Body of pancreas (tissue), 4 donors: ENCODE results near the gene BICD1. TPM values are rescaled to one million over a fixed set of nuclear protein-coding genes. Genes with fewer than 3 reads are reported as not detected.
"Not testable (repeated sequence)": the region's sequence is repeated elsewhere in the genome, so short reads cannot be mapped to it uniquely, and the experiment has no call there.

Source experiments
- ATAC-seq: fragments of 150-250 bp; one replicate; pipeline ENCODE4 v1.9.1; 2016
- DNase-seq, 4 donors: peaks; one replicate each; pipeline ENCODE4 v3.0.0-alpha.2; 2019
- H3K27ac ChIP-seq, 4 donors: fragments of 200-600 bp; sonication (generic); 1 replicate in 3 of 4; 2 replicates in 1 of 4; pipeline versions ENCODE4 v1.5.1 to v1.6.1; 2016 to 2019; ENCODE audit warnings: mild to moderate bottlenecking in 1 of 4, mixed read lengths in 1 of 4, moderate library complexity in 1 of 4
- H3K27me3 ChIP-seq, 2 donors: fragments of 200-600 bp; sonication (generic); one replicate each; pipeline ENCODE4 v1.6.0; 2016; ENCODE audit warnings: mild to moderate bottlenecking in 1 of 2
- H3K36me3 ChIP-seq, 2 donors: fragments of 200-600 bp; sonication (generic); replicated peaks in 1 of 2; 2 replicates each; pipeline ENCODE4 v1.5.1; 2016; ENCODE audit warnings: low read depth in 2 of 2; ENCODE audit not compliant: insufficient read depth in 1 of 2
- H3K4me1 ChIP-seq: fragments of 200-600 bp; sonication (generic); one replicate; pipeline ENCODE4 v1.6.0; 2016
- H3K4me3 ChIP-seq, 2 donors: fragments of 200-600 bp; sonication (generic); 1 replicate in 1 of 2; 2 replicates in 1 of 2; pipeline ENCODE4 v1.5.1; 2016 to 2019
- H3K9me3 ChIP-seq, 3 donors: fragments of 200-600 bp; sonication (generic); 1 replicate in 2 of 3; 2 replicates in 1 of 3; pipeline ENCODE4 v1.5.1; 2016
- CTCF ChIP-seq, 7 experiments: fragments of 450-650 bp in 4 of 7; fragments of 200-600 bp in 3 of 7; sonication (generic) in 3 of 7; IDR thresholded peaks; one replicate each; pipeline ENCODE4 v1.5.1; 2016 to 2019; ENCODE audit warnings: antibody characterized with exemption in 7 of 7
- POLR2A ChIP-seq, 3 donors: fragments of 450-650 bp; IDR thresholded peaks; one replicate each; pipeline ENCODE4 v1.6.1; 2016; ENCODE audit warnings: antibody characterized with exemption in 3 of 3, mild to moderate bottlenecking in 2 of 3
- WGBS, 2 donors: methylation state at CpG; one replicate each; pipeline ENCODE4 v1.1.5; 2017; 5-methylcytosine and 5-hydroxymethylcytosine counted together
- intact Hi-C: fragments of 100-400 bp; cut with DNase I; formaldehyde crosslinking; loops from one replicate; pipeline ENCODE4 v1.15.1; 2023
- total RNA-seq, 2 donors: library from RNA; depleted of rRNA; stranded (reverse); fragments of >200 nt; gene quantifications; one replicate each; pipeline ENCODE4 v1.1.0, GENCODE V29; 2016

The BICD1 gene
- total RNA-seq, 2 donors from 2014 or later, result 3.0 to 6.2 TPM

GRCh38 chr12:32230613-32230993 lies 124.0 kb downstream of the BICD1 start:
- ATAC-seq (no peak), DNase-seq (no peak)
- Histone ChIP-seq H3K4me3 (no peak overlapping the region), H3K36me3 (no peaks in the 10 kb centered on the region), H3K4me1 (no peaks in the 10 kb centered on the region), H3K27ac (no peak overlapping the region), H3K27me3 (no peaks in the 10 kb centered on the region), H3K9me3 (no peaks in the 10 kb centered on the region)
- 82 to 89% methylated on average over 3 of the region's 3 CpGs for WGBS, 2 donors
- intact Hi-C loops, result no loop called here
- TF ChIP-seq CTCF (IDR thresholded peaks at IDR 0.05), result no peak
- no peak for TF ChIP-seq POLR2A (IDR thresholded peaks at IDR 0.05)

- ATAC-seq, H3K27ac ChIP-seq, H3K4me1 ChIP-seq, DNase-seq, H3K27me3 ChIP-seq, H3K9me3 ChIP-seq, intact Hi-C loops, H3K36me3 ChIP-seq, H3K4me3 ChIP-seq: not testable (repeated sequence)
- WGBS, 2 donors, result 71 to 85% methylated on average over 2 of the region's 2 CpGs
Measured at GRCh38 chr12:32231361-32231760, 124.7 kb downstream of the BICD1 start.

GRCh38 chr12:32233568-32233967 lies 126.9 kb downstream of the BICD1 start:
- Histone ChIP-seq H3K36me3 (no peaks in the 10 kb centered on the region), H3K4me1 (no peaks in the 10 kb centered on the region), H3K27me3 (no peaks in the 10 kb centered on the region), H3K4me3 (no peak overlapping the region), H3K9me3 (peaks cover 0 to 5% (median 0%) of the 10 kb centered on the region in 3 donors), H3K27ac (no peak overlapping the region)
- no peak for DNase-seq
- 59 to 64% methylated on average over 3 of the region's 3 CpGs for WGBS, 2 donors
- intact Hi-C loops, result no loop called here
- TF ChIP-seq CTCF (IDR thresholded peaks at IDR 0.05) (no peak), POLR2A (IDR thresholded peaks at IDR 0.05) (no peak)
- ATAC-seq, result no peak

GRCh38 chr12:32235251-32235650 lies 128.6 kb downstream of the BICD1 start:
- no peaks in the 10 kb centered on the region for H3K27me3 ChIP-seq
- no peak for DNase-seq
- no peaks in the 10 kb centered on the region for H3K36me3 ChIP-seq
- peaks cover 0 to 5% (median 0%) of the 10 kb centered on the region in 3 donors for H3K9me3 ChIP-seq
- intact Hi-C loops, result no loop called here
- no peak overlapping the region for H3K4me3 ChIP-seq
- TF ChIP-seq CTCF (IDR thresholded peaks at IDR 0.05) (no peak), POLR2A (IDR thresholded peaks at IDR 0.05) (no peak)
- WGBS, 2 donors, result 76 to 89% methylated on average over 2 of the region's 2 CpGs
- no peak for ATAC-seq
- H3K27ac ChIP-seq, result no peak overlapping the region
- H3K4me1 ChIP-seq, result no peaks in the 10 kb centered on the region

- intact Hi-C loops, result no loop called here
- Histone ChIP-seq H3K9me3 (peaks cover 0 to 5% (median 0%) of the 10 kb centered on the region in 3 donors), H3K36me3 (no peaks in the 10 kb centered on the region), H3K27me3 (no peaks in the 10 kb centered on the region), H3K27ac (no peak overlapping the region), H3K4me1 (no peaks in the 10 kb centered on the region), H3K4me3 (no peak overlapping the region)
- DNase-seq (no peak), ATAC-seq (no peak)
- TF ChIP-seq CTCF (IDR thresholded peaks at IDR 0.05) (no peak), POLR2A (IDR thresholded peaks at IDR 0.05) (no peak)
- 81 to 85% methylated on average over 5 of the region's 5 CpGs for WGBS, 2 donors
Measured at GRCh38 chr12:32240162-32240561, 133.5 kb downstream of the BICD1 start.
